ENCODE measurements around the gene ERG.

Gene ERG

GRCh38 chr21:38342739-38343138 is 155.5 kb downstream of the ERG start:
- Histone ChIP-seq H3K9me3 (ENCODE audit: severe bottlenecking) (no peaks in the 10 kb centered on the region), H3K36me3 (ENCODE audit: low read depth) (no peaks in the 10 kb centered on the region), H3K27ac (ENCODE audit: poor library complexity, severe bottlenecking) (peak overlapping the region; percentile 49), H3K27me3 (ENCODE audit: insufficient read depth, poor library complexity, severe bottlenecking) (no peaks in the 10 kb centered on the region), H3K4me1 (ENCODE audit: insufficient read depth, poor library complexity, severe bottlenecking) (peaks cover 21% of the 10 kb centered on the region), H3K4me3 (ENCODE audit: severe bottlenecking) (no peak overlapping the region)
- TF ChIP-seq CTCF (IDR thresholded peaks at IDR 0.05; ENCODE audit: poor library complexity, severe bottlenecking) = no peak
- DNase-seq (ENCODE audit: low spot score) = no peak
- no peak for ATAC-seq (ENCODE audit: low read depth)

- no peak for DNase-seq (ENCODE audit: low spot score)
- ATAC-seq (ENCODE audit: low read depth) = no peak
- Histone ChIP-seq H3K36me3 (ENCODE audit: low read depth) (no peaks in the 10 kb centered on the region), H3K4me1 (ENCODE audit: insufficient read depth, poor library complexity, severe bottlenecking) (peaks cover 27% of the 10 kb centered on the region), H3K27me3 (ENCODE audit: insufficient read depth, poor library complexity, severe bottlenecking) (no peaks in the 10 kb centered on the region), H3K4me3 (ENCODE audit: severe bottlenecking) (no peak overlapping the region), H3K9me3 (ENCODE audit: severe bottlenecking) (no peaks in the 10 kb centered on the region), H3K27ac (ENCODE audit: poor library complexity, severe bottlenecking) (no peak overlapping the region)
- no peak for TF ChIP-seq CTCF (IDR thresholded peaks at IDR 0.05; ENCODE audit: poor library complexity, severe bottlenecking)
These were observed 156.7 kb downstream of the ERG start for GRCh38 chr21:38341546-38342012.

GRCh38 chr21:38340131-38340530 is 158.1 kb downstream of the ERG start:
- H3K27ac ChIP-seq (ENCODE audit: poor library complexity, severe bottlenecking) = no peak overlapping the region
- ATAC-seq (ENCODE audit: low read depth) = no peak
- no peaks in the 10 kb centered on the region for H3K27me3 ChIP-seq (ENCODE audit: insufficient read depth, poor library complexity, severe bottlenecking)
- no peaks in the 10 kb centered on the region for H3K9me3 ChIP-seq (ENCODE audit: severe bottlenecking)
- no peak overlapping the region for H3K4me3 ChIP-seq (ENCODE audit: severe bottlenecking)
- no peaks in the 10 kb centered on the region for H3K36me3 ChIP-seq (ENCODE audit: low read depth)
- no peak for TF ChIP-seq CTCF (IDR thresholded peaks at IDR 0.05; ENCODE audit: poor library complexity, severe bottlenecking)
- H3K4me1 ChIP-seq (ENCODE audit: insufficient read depth, poor library complexity, severe bottlenecking) = peaks cover 27% of the 10 kb centered on the region
- no peak for DNase-seq (ENCODE audit: low spot score)

- no peaks in the 10 kb centered on the region for H3K9me3 ChIP-seq (ENCODE audit: severe bottlenecking)
- H3K27ac ChIP-seq (ENCODE audit: poor library complexity, severe bottlenecking) = peak overlapping the region; percentile 49
- peaks cover 14% of the 10 kb centered on the region for H3K4me1 ChIP-seq (ENCODE audit: insufficient read depth, poor library complexity, severe bottlenecking)
- no peaks in the 10 kb centered on the region for H3K36me3 ChIP-seq (ENCODE audit: low read depth)
- ATAC-seq (ENCODE audit: low read depth) (peak; percentile 91), DNase-seq (ENCODE audit: low spot score) (no peak)
- no peaks in the 10 kb centered on the region for H3K27me3 ChIP-seq (ENCODE audit: insufficient read depth, poor library complexity, severe bottlenecking)
- H3K4me3 ChIP-seq (ENCODE audit: severe bottlenecking) = no peak overlapping the region
- TF ChIP-seq CTCF (IDR thresholded peaks at IDR 0.05; ENCODE audit: poor library complexity, severe bottlenecking) = no peak
These were observed 160.5 kb downstream of the ERG start for GRCh38 chr21:38337793-38338192.

- H3K9me3 ChIP-seq (ENCODE audit: severe bottlenecking) = no peaks in the 10 kb centered on the region
- DNase-seq (ENCODE audit: low spot score) (no peak), ATAC-seq (ENCODE audit: low read depth) (no peak)
- no peak overlapping the region for H3K27ac ChIP-seq (ENCODE audit: poor library complexity, severe bottlenecking)
- no peak overlapping the region for H3K4me3 ChIP-seq (ENCODE audit: severe bottlenecking)
- H3K36me3 ChIP-seq (ENCODE audit: low read depth) = no peaks in the 10 kb centered on the region
- H3K27me3 ChIP-seq (ENCODE audit: insufficient read depth, poor library complexity, severe bottlenecking) = no peaks in the 10 kb centered on the region
- TF ChIP-seq CTCF (IDR thresholded peaks at IDR 0.05; ENCODE audit: poor library complexity, severe bottlenecking) = no peak
- peaks cover 12% of the 10 kb centered on the region for H3K4me1 ChIP-seq (ENCODE audit: insufficient read depth, poor library complexity, severe bottlenecking)
These were observed 163.4 kb downstream of the ERG start for GRCh38 chr21:38334866-38335265.

Measured in RWPE2 (cell line).